HG02610 (cell line): ENCODE data around the gene SEPTIN1.
"Not testable (repeated sequence)": the region's sequence is repeated elsewhere in the genome, so short reads cannot be mapped to it uniquely, and the experiment has no call there.

Experiments
- ATAC-seq: cut with Tn5 transposase; IDR thresholded peaks from one replicate; pipeline ENCODE4 v1.9.1; 2021; ENCODE audit warnings: mild to moderate bottlenecking, moderate library complexity; ENCODE audit not compliant: unreplicated experiment

The SEPTIN1 gene

DNA sequence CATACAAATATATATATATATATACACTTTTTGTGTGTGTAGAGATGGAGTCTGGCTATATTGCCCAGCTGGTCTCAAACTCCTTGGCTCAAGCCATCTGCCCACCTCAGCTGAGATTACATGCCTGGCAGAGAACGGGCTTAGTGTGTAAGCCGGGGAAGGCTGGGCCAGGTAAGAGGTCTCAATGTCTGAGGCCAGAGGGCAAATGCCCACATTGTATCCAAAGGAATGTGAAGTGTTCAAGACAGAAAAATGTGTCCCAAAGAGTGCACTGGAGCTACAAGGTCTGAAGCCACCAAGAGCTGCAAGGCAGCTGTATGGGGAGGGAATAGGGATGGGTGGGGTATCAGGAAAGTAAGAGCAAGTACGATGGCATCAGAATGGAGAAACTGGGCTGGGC is 36.1 kb downstream of the SEPTIN1 start:
- ATAC-seq: no peak

DNA sequence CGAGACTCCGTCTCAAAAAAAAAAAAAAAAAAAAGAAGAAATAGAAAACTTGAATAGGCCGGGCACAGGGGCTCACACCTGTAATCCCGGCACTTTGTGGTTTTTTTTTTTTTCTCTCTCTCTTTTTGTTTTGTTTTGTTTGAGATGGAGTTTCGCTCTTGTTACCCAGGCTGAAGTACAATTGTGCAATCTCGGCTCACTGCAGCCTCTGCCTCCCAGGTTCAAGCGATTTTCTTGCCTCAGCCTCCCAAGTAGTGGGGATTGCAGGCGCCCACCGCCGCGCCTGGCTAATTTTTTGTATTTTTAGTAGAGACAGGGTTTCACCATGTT is 38.9 kb downstream of the SEPTIN1 start:
- ATAC-seq: not testable (repeated sequence)

DNA sequence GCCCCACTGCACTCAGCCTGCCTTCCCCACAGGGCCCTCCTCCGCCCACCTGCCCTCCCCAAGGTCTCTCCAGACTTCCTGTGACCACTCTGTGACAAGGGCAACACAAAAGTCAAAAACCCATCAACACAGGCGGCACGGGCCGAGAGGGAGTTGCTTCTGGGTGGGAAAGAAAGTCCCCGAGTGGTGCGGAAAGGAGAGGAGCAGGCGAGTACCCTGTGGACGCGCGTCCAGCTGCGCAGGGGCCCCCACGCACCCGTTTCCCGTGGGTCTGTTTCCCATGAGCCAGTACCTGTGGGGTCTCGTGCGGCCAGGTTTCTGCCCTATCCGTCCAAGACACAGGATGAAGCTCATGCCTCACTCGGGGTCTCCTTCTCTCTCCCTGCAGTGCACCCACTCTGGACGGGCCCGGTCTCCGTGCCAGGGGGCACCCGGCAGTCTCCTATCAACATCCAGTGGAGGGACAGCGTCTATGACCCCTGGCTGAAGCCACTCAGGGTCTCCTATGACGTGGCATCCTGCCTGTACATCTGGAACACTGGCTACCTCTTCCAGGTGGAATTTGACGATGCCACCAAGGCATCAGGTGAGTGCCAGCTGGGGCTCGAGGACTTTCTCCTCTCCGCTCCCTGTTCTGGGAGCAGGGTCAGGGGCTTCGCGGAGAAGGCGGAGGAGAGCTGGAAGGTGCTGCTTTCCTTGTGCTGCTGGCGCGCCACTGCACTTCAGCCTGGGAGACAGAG is 39.4 kb downstream of the SEPTIN1 start:
- no peak for ATAC-seq

DNA sequence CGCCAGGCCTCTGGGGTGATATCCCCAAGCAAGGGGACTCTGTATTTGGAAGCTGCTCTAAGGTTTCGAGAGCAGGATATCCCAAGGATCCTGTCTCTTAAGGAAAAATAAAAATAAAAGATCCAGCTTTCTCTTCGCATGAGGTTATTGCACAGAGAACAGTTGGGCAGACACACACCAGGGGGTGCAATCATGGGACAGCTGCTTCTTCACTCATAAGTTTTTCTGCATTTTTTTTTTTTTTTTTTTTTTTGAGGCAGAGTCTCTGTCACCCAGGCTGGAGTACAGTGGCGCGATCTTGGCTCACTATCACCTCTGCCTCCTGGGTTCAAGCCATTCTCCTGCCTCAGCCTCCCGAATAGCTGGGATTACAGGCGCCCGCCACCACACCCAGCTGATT is 40.4 kb downstream of the SEPTIN1 start:
- not testable (repeated sequence) for ATAC-seq

DNA sequence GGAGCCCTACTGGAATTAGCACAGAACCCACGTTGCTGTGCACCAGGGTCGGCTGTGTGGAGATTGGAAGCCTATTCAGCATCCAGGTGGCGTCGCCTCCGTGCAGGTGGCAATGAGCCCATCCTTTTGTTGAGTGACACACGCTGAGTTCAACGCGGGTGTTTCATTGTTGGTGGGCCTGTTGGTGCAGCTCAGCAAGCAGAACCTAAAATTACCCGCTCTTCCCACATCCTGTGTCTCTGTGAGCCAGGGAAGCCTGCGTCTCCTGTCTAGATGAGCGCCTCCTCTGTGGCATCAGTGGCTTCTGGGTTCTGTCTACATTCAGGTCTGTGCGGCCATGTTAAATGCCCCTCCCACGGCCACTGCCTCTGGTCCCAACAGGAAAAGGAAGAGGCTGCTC is 41.7 kb downstream of the SEPTIN1 start:
- no peak for ATAC-seq

DNA sequence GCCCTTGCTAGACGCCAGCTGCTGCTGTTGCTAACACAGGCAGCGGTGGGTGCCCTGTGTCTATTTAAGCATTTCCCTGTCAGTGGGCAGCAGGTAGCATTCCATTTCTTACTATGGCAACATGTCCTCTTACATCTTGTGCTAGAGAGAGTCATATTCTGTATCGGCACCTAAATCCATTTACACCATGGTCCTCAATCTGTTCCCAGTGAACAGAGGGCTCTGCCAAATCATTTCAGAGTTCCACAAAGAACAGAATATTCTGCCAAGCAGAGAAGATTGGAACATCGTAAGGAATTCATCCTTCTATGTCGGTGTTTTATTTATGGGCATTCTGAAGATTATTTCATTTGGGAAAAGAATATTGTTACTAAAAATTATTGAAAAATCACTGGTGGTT is 43.6 kb downstream of the SEPTIN1 start:
- ATAC-seq: not testable (repeated sequence)

DNA sequence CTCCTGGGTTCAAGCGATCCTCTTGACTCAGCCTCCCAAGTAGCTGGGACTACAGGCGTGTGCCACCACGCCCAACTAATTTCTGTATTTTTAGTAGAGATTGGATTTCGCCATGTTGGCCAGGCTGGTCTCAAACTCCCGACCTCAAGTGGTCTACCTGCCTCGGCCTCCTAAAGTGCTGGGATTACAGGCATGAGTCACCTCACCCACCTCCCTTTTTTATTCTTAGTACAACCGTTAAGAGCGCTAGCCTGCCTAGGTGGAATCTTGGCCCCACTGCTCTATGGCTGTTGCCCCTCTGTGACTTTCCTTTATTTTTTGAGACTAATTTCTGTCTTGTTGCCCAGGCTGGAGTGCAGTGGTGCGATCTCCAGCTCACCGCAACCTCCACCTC is 44.4 kb downstream of the SEPTIN1 start:
- not testable (repeated sequence) for ATAC-seq

DNA sequence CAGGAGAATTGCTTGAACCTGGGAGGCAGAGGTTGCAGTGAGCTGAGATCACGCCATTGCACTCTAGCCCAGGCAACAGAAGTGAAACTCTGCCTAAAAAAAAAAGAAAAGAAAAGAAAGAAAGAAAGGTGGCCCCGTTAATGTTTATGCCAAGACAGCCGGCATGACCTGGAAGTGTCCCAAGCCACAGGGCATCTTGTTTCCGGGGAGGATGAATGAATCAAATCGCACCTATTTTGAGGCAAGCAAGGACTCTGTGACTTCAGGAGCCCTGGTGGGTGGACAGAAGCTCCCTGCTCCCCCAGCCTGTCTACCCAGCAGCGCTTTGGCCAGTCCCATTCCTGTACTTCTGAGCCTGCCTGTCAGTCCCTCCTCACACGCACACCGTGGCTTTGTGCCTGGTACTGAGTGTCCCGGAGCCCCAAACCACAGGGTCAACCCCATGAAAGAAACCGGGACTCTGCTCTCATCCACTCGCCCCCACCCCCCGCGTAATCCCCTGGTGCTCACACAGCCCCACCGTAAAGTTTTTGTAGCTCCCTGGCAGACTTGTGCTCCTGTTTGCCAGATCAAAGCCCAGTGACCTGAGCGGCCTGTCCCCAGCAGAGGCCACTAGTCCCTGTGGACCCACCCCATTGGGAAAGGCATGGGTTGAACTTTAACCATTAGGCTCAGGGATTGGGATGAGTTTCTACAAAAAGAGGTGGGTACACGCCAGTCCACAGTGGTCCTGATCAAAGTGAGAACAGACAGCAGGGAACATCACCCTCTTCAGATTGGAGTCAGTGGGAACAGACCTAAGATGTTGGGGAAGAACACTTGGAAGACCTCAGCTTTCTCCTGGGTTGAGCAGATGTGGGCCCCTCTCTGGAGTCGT is 46.5 kb downstream of the SEPTIN1 start:
- ATAC-seq: peak; percentile 7

DNA sequence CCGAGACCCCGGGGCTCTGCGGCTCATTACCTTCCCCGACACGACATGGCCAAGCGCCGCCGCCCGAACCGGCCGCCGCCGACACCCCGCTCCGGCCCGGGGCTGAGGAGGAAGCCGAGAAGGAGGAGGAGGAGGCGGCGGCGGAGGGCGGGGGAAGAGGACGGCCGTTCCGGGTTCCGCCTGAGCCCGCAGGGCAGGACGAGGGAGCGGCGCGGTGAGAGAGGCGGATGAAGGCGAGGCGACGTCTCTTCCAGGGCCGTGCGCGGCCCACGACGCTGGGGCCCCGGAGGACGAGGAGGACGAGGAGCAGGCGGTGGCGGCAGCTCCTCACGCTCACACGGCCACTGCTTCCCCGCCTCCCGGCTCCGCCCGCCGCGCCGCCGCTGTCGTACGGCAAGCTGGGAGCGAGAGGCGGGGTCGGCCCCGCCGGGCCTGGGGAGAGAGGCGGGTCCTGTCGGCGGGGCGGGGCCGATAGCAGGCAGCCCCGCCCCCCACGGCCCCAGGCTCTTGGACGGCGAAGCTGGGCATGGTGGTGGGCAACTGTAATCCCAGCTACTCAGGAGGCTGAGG is 47.2 kb downstream of the SEPTIN1 start:
- peak; percentile 78 for ATAC-seq

DNA sequence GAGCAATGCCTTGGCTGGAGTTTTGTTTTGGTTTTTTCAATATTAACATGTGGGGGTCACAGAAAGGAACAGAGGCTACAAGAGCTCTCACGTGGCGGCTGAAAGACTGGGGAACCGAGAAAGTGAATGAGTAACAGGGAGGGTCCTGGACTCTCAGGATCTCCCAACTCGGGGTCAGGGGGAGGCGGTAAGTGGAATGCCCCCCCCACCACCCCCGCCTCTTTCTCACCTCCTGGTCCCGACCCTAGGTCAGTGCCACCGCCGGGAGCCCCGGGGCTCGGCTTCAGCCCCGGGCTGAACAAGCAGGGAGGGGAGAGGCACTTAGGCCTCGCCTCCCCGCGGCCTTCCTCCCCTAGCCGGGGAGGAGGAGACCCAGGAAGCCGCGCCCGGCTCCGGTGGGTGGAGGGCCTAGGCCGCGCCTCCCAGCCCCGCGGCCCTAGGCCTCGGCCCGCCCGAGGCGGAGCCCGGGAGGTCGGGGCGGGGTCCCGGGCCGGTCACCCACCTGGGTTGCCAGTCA is 47.8 kb downstream of the SEPTIN1 start:
- ATAC-seq: peak; percentile 86
